ENCODE data around the gene ADAMTS7.

Gene ADAMTS7

DNA sequence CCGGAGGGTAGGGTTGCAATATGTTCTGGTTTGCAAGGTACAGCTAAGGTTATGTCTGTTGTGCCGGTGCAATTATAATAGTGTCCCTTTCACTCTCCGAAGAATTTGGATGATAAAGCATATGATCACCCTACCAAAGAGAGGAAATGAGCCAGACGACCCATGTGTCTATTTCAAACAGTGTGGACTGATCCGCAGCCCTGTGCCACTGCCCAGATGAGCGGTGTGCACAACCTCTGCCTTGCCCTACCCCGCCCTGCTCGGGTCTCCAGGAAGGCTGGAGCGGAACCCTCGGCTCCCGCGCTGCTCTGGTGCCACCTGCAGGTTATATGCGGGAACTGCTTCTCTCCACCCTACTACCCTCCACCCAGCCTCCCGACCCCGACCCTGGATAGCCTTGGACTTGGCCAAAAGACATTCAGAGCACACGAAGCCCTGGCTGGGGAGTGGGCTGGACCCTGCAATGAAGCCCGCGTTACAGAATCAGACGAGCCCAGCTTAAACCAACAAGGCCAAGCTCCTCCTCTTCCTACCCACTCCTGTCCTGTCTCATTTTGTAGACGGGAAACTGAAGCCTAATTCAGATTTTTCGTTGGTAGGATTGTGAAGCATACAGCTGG, 101.9 kb downstream of the ADAMTS7 start (continued):
- TF ChIP-seq ZNF692 (tag by site-specific recombination; IDR thresholded peaks at IDR 0.05) = peak; percentile 75; the same call in 1 of the 2 replicates
- TF ChIP-seq KLF1 (tag by site-specific recombination; IDR thresholded peaks at IDR 0.05) = no peak
- peak; percentile 90 for TF ChIP-seq ZBTB17 (tag by site-specific recombination; IDR thresholded peaks at IDR 0.05)
- TF ChIP-seq HOXA7 (CRISPR knock-in tag; IDR thresholded peaks at IDR 0.05; ENCODE audit: borderline replicate concordance) = no peak
- TF ChIP-seq, protein P1, sequence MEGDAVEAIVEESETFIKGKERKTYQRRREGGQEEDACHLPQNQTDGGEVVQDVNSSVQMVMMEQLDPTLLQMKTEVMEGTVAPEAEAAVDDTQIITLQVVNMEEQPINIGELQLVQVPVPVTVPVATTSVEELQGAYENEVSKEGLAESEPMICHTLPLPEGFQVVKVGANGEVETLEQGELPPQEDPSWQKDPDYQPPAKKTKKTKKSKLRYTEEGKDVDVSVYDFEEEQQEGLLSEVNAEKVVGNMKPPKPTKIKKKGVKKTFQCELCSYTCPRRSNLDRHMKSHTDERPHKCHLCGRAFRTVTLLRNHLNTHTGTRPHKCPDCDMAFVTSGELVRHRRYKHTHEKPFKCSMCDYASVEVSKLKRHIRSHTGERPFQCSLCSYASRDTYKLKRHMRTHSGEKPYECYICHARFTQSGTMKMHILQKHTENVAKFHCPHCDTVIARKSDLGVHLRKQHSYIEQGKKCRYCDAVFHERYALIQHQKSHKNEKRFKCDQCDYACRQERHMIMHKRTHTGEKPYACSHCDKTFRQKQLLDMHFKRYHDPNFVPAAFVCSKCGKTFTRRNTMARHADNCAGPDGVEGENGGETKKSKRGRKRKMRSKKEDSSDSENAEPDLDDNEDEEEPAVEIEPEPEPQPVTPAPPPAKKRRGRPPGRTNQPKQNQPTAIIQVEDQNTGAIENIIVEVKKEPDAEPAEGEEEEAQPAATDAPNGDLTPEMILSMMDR (tag by site-specific recombination; IDR thresholded peaks at IDR 0.05) = peak; percentile 94
- no peak for TF ChIP-seq ZNF513 (tag by site-specific recombination; IDR thresholded peaks at IDR 0.05)
- TF ChIP-seq BCL11A (tag by site-specific recombination; IDR thresholded peaks at IDR 0.05; ENCODE audit: low read depth) = no peak
- no peak for TF ChIP-seq ZNF311 (tag by site-specific recombination; IDR thresholded peaks at IDR 0.05; ENCODE audit: borderline replicate concordance)
- 0 out of 2 replicates have a peak, but pooled peaks have one; percentile 15 for TF ChIP-seq KLF8 (tag by site-specific recombination; IDR thresholded peaks at IDR 0.05)
- TF ChIP-seq ZNF26 (tag by site-specific recombination; IDR thresholded peaks at IDR 0.05) = no peak
- TF ChIP-seq, protein P2, sequence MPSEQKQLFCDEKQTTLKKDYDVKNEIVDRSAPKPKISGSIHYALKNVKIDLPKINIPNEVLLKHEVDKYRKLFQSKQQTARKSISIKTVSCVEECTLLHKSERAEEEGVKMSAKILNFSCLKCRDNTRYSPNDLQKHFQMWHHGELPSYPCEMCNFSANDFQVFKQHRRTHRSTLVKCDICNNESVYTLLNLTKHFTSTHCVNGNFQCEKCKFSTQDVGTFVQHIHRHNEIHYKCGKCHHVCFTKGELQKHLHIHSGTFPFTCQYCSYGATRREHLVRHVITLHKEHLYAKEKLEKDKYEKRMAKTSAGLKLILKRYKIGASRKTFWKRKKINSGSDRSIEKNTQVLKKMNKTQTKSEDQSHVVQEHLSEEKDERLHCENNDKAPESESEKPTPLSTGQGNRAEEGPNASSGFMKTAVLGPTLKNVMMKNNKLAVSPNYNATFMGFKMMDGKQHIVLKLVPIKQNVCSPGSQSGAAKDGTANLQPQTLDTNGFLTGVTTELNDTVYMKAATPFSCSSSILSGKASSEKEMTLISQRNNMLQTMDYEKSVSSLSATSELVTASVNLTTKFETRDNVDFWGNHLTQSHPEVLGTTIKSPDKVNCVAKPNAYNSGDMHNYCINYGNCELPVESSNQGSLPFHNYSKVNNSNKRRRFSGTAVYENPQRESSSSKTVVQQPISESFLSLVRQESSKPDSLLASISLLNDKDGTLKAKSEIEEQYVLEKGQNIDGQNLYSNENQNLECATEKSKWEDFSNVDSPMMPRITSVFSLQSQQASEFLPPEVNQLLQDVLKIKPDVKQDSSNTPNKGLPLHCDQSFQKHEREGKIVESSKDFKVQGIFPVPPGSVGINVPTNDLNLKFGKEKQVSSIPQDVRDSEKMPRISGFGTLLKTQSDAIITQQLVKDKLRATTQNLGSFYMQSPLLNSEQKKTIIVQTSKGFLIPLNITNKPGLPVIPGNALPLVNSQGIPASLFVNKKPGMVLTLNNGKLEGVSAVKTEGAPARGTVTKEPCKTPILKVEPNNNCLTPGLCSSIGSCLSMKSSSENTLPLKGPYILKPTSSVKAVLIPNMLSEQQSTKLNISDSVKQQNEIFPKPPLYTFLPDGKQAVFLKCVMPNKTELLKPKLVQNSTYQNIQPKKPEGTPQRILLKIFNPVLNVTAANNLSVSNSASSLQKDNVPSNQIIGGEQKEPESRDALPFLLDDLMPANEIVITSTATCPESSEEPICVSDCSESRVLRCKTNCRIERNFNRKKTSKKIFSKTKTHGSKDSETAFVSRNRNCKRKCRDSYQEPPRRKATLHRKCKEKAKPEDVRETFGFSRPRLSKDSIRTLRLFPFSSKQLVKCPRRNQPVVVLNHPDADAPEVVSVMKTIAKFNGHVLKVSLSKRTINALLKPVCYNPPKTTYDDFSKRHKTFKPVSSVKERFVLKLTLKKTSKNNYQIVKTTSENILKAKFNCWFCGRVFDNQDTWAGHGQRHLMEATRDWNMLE (tag by site-specific recombination; conservative IDR thresholded peaks at IDR 0.05; ENCODE audit: low read depth) = no peak
- TF ChIP-seq ZNF184 (tag by site-specific recombination; IDR thresholded peaks at IDR 0.05) = no peak
- TF ChIP-seq PRDM1 (tag by site-specific recombination; IDR thresholded peaks at IDR 0.05) = no peak
- TF ChIP-seq, protein P3, sequence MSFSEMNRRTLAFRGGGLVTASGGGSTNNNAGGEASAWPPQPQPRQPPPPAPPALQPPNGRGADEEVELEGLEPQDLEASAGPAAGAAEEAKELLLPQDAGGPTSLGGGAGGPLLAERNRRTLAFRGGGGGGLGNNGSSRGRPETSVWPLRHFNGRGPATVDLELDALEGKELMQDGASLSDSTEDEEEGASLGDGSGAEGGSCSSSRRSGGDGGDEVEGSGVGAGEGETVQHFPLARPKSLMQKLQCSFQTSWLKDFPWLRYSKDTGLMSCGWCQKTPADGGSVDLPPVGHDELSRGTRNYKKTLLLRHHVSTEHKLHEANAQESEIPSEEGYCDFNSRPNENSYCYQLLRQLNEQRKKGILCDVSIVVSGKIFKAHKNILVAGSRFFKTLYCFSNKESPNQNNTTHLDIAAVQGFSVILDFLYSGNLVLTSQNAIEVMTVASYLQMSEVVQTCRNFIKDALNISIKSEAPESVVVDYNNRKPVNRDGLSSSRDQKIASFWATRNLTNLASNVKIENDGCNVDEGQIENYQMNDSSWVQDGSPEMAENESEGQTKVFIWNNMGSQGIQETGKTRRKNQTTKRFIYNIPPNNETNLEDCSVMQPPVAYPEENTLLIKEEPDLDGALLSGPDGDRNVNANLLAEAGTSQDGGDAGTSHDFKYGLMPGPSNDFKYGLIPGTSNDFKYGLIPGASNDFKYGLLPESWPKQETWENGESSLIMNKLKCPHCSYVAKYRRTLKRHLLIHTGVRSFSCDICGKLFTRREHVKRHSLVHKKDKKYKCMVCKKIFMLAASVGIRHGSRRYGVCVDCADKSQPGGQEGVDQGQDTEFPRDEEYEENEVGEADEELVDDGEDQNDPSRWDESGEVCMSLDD (tag by site-specific recombination; IDR thresholded peaks at IDR 0.05) = no peak
